ENCODE results near the gene CD82. TPM values are rescaled to one million over a fixed set of nuclear protein-coding genes. Genes with fewer than 3 reads are reported as not detected.

Gene CD82
- total and polyA plus RNA-seq, 2 of the 8 experiments (the other 6 are each of a cell fraction or from before 2014, with no cell fraction given) = 7.9 to 10.3 TPM

- no peak for TF ChIP-seq USF2 (IDR thresholded peaks at IDR 0.05; ENCODE audit: low read length)
- TF ChIP-seq TEAD4 (IDR thresholded peaks at IDR 0.05; ENCODE audit: low read depth, low read length) = no peak
- no peak for TF ChIP-seq ZNF274 (IDR thresholded peaks at IDR 0.05; ENCODE audit: borderline replicate concordance, extremely low read depth, low read length)
- TF ChIP-seq BCL11A (IDR thresholded peaks at IDR 0.05; ENCODE audit: low read depth in 2 of 2, low read length in 2 of 2) = no peak
- no peak for TF ChIP-seq POU5F1 (IDR thresholded peaks at IDR 0.05; ENCODE audit: low read depth, low read length)
- TF ChIP-seq SIN3A (conservative IDR thresholded peaks at IDR 0.05 in 1 of 2, IDR thresholded peaks at IDR 0.05 in 1 of 2; ENCODE audit: low read depth in 1 of 2, low read length in 2 of 2) = no peak
- TF ChIP-seq CHD1 (IDR thresholded peaks at IDR 0.05; ENCODE audit: low read depth, low read length) = no peak
- TF ChIP-seq CBX5 (IDR thresholded peaks at IDR 0.05; ENCODE audit: low read depth, low read length) = no peak
- no peak for TF ChIP-seq CEBPB (IDR thresholded peaks at IDR 0.05; ENCODE audit: low read depth, low read length)
- TF ChIP-seq JUND (IDR thresholded peaks at IDR 0.05; ENCODE audit: low read length) = no peak
- no peak for TF ChIP-seq E2F6 (IDR thresholded peaks at IDR 0.05)
These were observed 49.7 kb downstream of the CD82 start (continued) for GRCh38 chr11:44615041-44615755.
